Nucleus accumbens (tissue), 56 donors: ENCODE data around the gene SPSB1.
A peak's percentile ranks its signal among the peaks of the same experiment; 100 is the strongest.
"Not testable (repeated sequence)": the region's sequence is repeated elsewhere in the genome, so short reads cannot be mapped to it uniquely, and the experiment has no call there.

ENCODE experiments used
- DNase-seq, 56 donors: peaks; one replicate each; lab custom pipeline; 2025; lab: John Stamatoyannopoulos, UW

Gene SPSB1

DNA sequence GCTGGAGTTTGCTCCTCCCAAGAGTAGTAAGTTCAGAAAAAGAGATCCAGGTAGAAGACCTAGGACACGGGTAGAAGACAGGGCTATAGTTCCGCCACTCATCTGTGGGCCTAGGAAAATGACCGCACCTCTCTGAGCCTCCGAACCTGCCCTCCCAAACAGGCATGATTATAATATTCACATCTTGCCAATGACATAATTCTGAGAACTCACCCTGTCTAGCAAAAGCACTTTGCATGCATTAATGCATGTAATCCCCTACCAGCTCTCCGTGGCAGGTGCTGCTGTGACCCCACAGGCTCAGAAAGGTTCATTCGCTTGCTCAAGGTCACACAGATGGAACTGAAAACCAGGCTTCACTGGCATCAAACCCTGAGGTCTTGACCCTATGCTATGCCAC is 88.0 kb downstream of the SPSB1 start:
- DNase-seq, result no peak

DNA sequence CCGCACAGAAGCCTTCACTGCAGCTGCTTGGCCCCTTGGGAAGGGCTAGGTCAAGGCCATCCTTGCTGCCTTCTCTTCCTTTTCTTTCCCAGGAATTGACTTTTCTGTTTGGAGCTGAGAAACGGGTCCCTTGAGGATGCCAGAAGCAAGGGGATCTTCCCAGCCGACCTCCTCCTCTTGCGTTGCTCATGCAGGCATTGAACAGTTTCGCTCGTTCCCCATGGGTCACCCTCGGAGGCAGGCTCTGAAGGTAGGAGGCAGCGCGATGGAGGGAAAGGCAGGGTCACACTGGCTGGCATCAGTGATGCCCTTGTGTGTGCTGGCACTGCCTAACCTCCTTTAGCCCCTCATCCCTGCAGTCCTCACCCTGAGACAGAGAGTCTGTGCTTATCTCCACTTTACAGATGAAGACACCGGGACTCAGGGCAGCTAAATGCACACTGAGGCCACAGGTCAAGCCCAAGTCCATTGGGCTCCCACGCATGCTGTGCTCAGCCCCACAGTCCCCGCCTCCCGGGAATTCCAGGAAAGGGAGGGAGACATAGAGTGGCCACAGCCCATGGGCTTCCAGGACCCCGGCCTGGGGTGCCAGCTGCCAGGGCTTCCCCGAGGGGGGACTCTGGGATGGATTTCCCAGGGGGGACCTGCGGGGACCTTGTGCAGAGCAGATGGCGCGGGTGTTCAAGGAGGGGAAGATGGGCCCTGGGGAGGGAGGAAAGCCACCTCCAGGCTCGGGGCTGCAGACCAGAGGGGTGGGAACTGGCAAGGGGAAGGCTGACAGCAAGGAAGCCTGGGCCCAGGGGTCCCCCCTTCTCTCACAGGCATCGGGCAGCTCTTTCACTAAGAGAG is 90.2 kb downstream of the SPSB1 start:
- no peak for DNase-seq

- DNase-seq, result peak in 8 of 56 donors; percentile 9 to 57 (median 34)
Observed at GRCh38 chr1:9384128-9384527, 91.4 kb downstream of the SPSB1 start.

DNA sequence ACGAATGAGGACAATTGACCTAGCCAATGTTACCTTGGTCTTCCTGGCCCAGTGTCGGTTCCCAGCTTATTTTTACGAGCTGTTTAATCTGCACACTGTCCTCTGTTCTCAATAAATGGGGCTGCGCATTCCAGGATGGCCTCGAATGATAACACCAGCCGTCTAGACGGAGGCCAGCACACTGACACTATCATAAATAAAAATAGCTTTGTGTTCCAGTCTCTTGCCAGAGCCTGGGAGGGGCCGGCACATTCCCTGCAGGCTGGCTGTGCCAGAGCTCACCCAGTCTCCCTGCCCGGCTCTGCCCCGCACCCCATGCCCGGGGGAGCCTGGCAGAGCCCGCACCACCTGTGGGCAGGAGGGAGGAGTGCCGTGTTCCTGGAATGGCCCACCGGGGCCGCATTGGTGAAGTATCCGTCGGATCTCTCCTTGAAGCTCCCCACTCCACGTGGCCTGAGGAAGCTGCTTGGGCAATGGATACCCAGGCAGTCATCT is 92.1 kb downstream of the SPSB1 start:
- DNase-seq, result peak in 48 of 56 donors; percentile 10 to 76 (median 50)

DNA sequence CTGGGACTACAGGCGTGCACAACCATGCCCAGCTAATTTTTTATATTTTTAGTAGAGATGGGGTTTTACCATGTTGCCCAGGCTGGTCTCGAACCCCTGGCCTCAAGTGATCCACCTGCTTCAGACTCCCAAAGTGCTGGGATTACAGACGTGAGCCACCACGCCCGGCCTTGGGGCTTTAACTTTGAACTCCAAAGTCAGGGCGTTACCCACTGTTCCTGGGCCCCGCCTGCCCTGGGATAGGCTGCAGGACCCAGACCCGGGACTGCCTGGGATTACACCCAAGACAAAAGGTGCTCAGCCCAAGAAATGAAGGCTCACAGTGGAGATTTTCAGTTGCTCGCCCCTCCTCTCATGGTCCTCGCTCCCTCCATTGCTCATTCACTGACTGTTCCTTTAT is 92.7 kb downstream of the SPSB1 start:
- not testable (repeated sequence) for DNase-seq

DNA sequence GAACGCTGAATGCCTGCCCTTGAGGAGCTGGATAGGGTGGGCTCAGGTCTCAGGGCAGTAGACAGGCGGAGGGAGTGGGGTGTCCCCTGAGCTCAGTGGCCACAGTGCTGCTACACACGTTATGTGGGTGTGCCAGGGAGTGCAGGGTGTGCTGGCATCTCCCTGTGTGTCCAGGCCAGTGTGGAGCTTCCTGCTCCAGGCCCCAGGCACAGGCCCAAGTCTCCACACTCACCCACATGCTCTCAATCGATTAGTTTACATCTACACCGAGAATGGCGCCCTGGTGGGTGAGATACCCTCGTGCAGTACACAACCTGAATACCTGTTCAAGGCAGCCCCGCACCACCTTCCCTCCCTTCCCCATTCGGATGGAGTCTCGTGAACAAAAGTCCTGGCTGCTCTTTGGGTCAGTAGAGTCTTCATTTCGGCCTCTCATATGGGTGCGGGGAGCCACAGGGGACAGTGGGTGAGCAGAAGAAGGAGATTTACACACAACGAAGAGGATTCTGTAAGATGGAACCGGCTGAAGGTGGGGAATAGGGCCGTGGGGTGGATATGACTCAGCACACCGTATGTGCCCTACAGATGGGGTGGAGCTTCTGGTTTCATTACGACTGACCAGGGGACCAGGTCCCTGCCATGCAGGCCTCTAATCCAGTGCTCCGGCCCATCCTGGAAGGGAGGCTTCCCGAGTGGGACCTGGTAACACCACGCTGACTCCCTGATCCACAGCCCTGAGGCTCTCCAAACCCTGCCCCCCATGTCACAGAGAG is 93.3 kb downstream of the SPSB1 start:
- peak in 4 of 56 donors; percentile 17 to 35 (median 20) for DNase-seq

DNA sequence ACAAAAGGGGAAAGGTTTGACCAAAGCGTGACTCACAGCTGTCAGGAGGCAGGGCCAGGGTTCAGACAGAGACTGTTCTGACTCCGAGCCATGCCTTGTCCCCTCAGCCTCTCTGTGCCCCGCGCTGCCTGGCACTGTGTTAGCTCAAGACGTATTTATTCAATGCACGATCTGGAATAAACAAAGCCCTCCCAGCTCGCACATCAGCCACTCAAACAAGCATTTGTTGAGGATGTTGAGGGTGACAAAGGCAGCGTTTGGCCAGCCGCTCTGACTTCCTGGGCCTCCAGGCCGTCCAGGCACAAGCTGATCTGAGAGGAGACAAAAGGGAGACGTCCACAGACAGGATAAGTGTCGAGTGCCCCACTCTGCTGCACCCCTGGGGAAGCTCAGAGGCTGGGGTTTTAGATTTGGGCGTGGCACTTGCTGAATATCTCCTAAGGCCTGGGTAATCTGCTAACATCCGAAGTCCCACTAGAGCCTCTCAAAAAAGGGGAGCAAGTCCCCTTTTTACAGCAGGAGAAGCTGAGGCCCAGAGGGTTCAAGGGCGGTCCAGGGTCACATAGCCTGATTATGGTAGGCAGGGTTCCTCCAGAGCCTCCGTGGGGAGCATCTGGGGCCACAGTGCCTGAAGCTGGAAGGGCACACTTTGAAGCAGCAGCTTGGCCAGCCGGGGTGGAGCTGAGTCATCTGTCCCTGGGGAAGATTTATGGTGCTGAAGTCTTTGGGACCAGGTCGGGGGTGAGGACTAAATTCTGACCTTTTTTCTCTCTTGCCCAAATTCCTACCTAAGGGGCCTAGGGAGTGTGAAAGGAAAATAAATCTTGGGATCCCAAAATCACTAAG is 95.9 kb downstream of the SPSB1 start:
- peak in 54 of 56 donors; percentile 50 to 98 (median 89) for DNase-seq

DNA sequence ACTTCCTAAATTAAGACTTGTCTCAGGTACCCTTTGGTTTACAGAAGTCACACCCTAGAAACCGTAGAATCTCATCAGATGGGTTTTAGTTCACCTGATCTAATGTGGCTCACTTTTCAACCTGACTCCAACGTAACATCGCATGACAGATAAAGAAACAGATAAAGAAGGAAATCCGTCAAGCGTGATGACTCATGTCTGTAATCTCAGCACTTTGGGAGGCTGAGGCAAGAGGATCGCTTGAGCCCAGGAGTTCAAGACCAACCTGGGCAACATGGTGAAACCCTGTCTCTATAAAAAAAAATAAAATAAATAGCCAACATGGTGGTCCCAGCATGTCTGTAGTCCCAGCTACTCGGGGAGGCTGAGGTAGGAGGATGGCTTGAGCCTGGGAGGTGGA is 97.3 kb downstream of the SPSB1 start:
- no peak for DNase-seq

- no peak for DNase-seq
Observed at GRCh38 chr1:9391620-9392019, 98.9 kb downstream of the SPSB1 start.

- no peak for DNase-seq
Observed at GRCh38 chr1:9394010-9394409, 101.3 kb downstream of the SPSB1 start.

DNA sequence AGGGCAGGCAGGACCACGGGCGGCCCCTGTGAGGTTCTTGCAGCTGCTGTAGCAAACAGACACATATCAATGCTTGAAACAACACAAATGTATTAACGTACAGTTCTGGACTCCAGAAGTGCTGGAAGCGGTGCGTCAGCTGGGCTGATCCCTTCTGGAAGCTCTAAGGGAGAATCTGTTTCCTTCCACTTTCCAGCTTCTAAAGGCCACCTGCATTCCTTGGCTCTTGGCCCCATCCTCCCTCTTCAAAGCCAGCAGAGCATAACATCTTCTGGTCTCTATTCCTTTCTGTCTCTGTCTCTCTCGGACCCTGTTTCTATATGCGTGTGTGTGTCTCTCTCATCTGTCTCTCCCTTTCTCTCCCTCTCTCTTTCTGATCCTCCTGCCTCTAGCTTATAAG is 102.3 kb downstream of the SPSB1 start:
- DNase-seq, result no peak

DNA sequence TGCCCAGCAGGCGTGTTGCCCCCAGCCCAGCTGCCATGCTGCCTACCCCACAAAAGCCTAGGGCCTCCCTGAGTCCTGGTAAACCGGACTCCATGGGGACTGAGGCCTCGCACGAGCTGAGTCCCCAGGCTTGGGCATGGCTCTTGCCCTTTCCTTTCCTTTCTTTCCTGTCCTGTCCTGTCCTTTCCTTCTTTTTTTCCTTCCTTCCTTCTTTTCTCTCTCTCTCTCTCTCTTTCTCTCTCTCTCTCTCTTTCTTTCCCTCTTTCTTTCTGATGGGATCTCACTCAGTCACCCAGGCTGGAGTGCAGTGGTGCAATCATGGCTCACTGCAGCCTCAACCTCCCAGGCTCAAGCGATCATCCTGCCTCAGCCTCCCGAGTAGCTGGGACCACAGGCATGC is 104.4 kb downstream of the SPSB1 start:
- no peak for DNase-seq

GRCh38 chr1:9397997-9398526 is 105.4 kb downstream of the SPSB1 start:
- peak in 1 of 56 donors; percentile 26 for DNase-seq

DNA sequence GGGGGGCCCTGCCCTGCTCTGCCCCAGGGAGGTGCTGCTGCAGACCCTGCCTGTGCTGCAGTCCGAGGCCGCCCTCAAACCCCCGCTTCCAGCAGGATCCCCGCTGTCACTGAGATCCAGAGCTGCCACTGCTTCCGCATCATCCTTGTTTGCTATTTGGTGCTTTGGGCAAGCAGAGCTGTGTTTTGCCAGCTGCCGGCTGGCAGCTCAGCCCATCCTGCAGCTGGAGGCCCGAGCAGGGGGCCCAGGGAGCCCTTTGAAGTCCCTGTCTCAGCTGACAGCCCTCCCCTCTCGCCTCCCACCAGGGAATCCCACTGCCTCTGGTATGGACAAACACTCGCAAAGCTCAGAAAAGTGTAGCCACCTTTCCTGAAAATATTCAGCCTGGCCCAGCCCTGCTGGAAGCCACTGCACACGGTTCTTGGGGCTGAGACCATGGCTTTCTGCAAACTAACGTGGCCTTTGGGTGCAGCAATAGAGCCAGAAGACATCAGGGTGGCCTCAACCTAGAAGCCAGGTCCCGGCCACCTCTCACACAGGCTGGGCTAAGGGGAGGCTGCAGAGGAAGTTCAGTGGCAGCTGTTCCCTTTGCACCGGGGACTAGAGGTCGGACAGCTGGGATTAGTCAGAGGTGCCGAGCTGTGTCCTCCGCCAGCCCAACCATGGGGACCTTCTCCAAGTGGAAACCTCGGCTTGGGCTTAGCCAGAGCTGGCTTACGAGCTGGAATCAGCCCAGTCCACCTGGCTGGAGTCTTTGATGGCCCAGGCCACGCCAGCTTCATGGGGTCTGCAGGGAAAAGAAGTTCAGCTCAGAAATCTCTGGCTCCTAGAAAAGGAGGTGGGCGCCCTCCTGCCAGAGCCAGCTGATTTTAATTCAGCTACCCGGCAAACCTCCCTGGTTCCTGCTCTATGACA is 107.1 kb downstream of the SPSB1 start:
- peak in 41 of 56 donors; percentile 9 to 68 (median 36) for DNase-seq

GRCh38 chr1:9400425-9401079 is 107.9 kb downstream of the SPSB1 start:
- DNase-seq, result peak in 8 of 56 donors; percentile 7 to 42 (median 26)

GRCh38 chr1:9401080-9401453 is 108.4 kb downstream of the SPSB1 start:
- DNase-seq, result no peak

DNA sequence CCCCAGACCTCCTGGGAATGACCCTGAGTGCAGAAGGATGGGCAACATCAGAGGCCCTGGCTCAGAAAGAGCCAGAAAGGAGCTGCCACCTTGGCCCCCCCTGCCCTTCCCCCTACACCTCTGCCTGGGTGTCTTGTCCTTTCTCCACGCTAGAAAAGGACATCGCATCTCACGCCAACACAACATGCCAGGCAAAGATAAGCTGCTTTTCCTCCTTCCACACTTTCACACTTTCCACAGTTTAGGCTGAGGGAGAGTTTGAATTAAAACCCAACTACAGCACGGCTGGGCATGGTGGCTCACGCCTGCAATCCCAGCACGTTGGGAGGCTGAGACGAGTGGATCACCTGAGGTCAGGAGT is 109.5 kb downstream of the SPSB1 start:
- DNase-seq, result no peak

GRCh38 chr1:9402717-9403225 is 110.1 kb downstream of the SPSB1 start:
- DNase-seq, result no peak
